Esophagus (tissue), 2 donors: ENCODE data around the gene XPNPEP1. TPM values are rescaled to one million over a fixed set of nuclear protein-coding genes. Genes with fewer than 3 reads are reported as not detected.

Experiments
- H3K27ac ChIP-seq, 2 donors: one replicate each; pipeline ENCODE4 v1.5.1; 2013; ENCODE audit warnings: low read depth in 2 of 2, mild to moderate bottlenecking in 2 of 2, inconsistent platforms in 1 of 2, low read length in 1 of 2, moderate library complexity in 1 of 2
- H3K27me3 ChIP-seq, 2 donors: one replicate each; pipeline ENCODE4 v1.6.1; 2013; ENCODE audit warnings: low read length in 2 of 2, control low read depth in 1 of 2, mild to moderate bottlenecking in 1 of 2; ENCODE audit not compliant: insufficient read depth in 2 of 2, control insufficient read depth in 1 of 2
- H3K36me3 ChIP-seq, 2 donors: one replicate each; pipeline ENCODE4 v1.6.1; 2013; ENCODE audit warnings: low read length in 1 of 2; ENCODE audit not compliant: control insufficient read depth in 2 of 2, insufficient read depth in 2 of 2
- H3K4me1 ChIP-seq, 2 donors: one replicate each; pipeline ENCODE4 v1.6.1; 2013; ENCODE audit warnings: low read length in 1 of 2; ENCODE audit not compliant: control insufficient read depth in 2 of 2, insufficient read depth in 2 of 2
- H3K4me3 ChIP-seq, 2 donors: one replicate each; pipeline ENCODE4 v1.5.1; 2013; ENCODE audit warnings: low read length in 2 of 2, mild to moderate bottlenecking in 2 of 2, low read depth in 1 of 2, moderate library complexity in 1 of 2
- H3K9me3 ChIP-seq, 2 donors: one replicate each; pipeline ENCODE4 v1.6.1; 2013; ENCODE audit warnings: mild to moderate bottlenecking in 2 of 2, low read depth in 1 of 2, low read length in 1 of 2, moderate library complexity in 1 of 2; ENCODE audit not compliant: control insufficient read depth in 2 of 2, insufficient read depth in 1 of 2
- WGBS, 2 donors: extraction: QIAGEN DNeasy Blood & Tissue Kit; methylation state at CpG; one replicate each; pipeline ENCODE4 v1.1.7; 2013; 5-methylcytosine and 5-hydroxymethylcytosine counted together
- polyA plus RNA-seq, 2 donors: library from polyadenylated mRNA; stranded (reverse); fragments of 200-250 nt; gene quantifications; one replicate each; pipeline ENCODE4 v1.2.3, GENCODE V29; 2013
- donor health status: healthy with polysubstance abuse.
- donor health status: Bipolar disorder and iron deficiency.

Gene XPNPEP1
- polyA plus RNA-seq, 2 donors = 11.3 to 29.3 TPM

DNA sequence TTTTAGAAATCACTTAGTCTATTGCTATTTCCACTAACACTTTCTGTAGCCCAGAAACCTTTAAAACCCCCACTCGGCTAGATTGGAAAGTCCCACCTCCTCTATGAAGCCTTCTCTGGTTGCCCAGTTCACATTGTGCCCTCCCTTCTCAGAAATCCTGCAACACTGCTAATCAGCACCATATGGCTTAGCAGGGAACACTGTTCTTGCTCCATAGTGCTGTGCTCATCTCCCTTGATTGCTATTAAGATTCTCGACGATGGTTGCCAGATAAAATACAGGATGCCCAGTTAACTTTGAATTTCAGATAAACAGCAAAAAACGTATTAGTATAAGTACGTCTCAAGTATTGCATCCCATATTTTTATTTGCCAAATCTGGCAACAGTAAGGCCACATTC lies 40.1 kb upstream of the XPNPEP1 start:
- Histone ChIP-seq H3K9me3 (no peaks in the 10 kb centered on the region), H3K4me3 (no peak overlapping the region), H3K27ac (no peak overlapping the region), H3K4me1 (no peaks in the 10 kb centered on the region), H3K36me3 (no peaks in the 10 kb centered on the region), H3K27me3 (no peaks in the 10 kb centered on the region)
- 77 to 80% methylated on average over 5 of the region's 5 CpGs for WGBS, 2 donors

DNA sequence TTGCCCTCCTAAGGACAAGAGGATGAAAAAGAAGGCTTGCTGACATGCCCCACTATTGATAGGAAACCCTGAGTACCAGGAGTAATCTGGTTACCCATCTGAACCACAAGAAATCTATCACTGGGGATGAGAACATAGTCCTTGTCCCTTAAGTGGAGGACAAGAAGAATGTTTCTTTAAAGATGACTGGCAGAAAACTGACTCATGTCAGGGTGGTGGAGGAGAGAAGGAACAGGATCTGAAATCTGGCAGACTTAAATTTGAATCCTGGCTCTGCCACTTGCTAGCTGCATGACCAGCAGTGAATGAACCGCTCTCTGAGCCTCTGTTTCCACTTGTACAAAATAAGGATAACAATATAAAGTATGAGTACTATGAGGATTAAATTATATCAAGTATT lies 38.9 kb upstream of the XPNPEP1 start:
- 71 to 76% methylated on average over 1 of the region's 1 CpG for WGBS, 2 donors
- Histone ChIP-seq H3K36me3 (no peaks in the 10 kb centered on the region), H3K27ac (no peak overlapping the region), H3K9me3 (no peaks in the 10 kb centered on the region), H3K27me3 (no peaks in the 10 kb centered on the region), H3K4me1 (peaks cover 0 to 2% of the 10 kb centered on the region in 2 donors), H3K4me3 (no peak overlapping the region)

DNA sequence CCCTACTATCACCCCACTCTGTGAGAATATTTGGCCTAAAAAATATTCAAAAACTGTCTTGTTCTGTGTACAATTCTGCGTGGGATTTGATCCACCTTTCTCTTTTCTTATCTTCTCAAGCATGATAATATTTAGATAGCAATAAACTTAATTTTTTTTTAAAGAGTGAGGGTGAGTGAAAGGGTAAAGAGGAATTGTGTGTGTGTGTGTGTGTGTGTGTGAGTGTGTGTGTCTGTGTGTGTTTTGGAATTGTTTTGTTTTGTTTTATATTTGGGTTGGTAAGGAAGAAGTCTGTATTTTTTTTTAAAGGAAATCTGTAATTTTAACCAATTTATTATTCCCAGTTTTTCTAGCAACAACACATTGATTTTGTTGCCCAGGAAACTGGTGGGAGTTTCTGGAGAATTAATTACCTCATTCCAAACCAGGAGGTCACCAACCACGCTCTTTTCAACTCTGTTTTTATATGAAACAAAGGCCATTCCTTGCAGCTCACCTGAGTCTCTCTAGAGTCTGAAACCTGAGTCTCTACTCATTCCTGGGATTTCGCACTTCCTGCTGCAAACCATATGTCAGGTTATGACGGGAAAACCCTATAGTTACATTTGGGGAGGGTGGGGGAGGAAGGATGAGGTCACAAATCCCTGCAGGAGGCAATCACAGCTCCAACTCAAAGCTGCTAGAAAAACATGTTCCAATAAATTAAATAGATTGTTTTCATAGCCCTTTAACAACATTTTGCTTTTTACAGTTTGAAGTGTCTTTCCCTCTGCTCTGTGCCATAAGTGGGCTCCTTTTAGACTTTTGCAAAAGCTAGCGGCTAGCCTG lies 38.1 kb upstream of the XPNPEP1 start:
- H3K27ac ChIP-seq = no peak overlapping the region

DNA sequence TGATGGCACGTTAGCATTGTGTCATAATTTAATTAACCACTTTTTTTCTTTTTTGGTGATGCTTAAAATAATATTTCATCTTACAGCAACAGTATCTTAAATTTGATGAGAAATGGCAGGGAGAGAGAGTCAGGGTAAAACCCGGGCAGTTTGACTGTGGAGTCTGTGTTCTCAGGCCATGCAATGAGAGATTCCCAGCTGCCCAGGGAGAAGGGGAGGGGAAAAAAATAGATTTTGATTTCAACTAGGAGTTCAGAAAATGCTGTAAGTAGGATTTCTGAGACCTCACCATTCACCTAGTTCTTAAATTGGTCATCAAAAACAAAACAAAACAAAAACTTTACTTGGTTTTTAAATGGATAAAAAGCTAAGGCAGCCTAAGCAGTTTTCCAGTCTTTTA lies 37.4 kb upstream of the XPNPEP1 start:
- peaks cover 0 to 2% of the 10 kb centered on the region in 2 donors for H3K4me1 ChIP-seq
- H3K36me3 ChIP-seq = no peaks in the 10 kb centered on the region
- H3K4me3 ChIP-seq = no peak overlapping the region
- no peak overlapping the region for H3K27ac ChIP-seq
- 78 to 79% methylated on average over 2 of the region's 2 CpGs for WGBS, 2 donors
- no peaks in the 10 kb centered on the region for H3K9me3 ChIP-seq
- H3K27me3 ChIP-seq = no peaks in the 10 kb centered on the region

More for the DNA sequence above, 38.1 kb upstream of the XPNPEP1 start:
- WGBS, 2 donors = 65 to 70% methylated on average over 5 of the region's 5 CpGs
- peaks cover 0 to 2% of the 10 kb centered on the region in 2 donors for H3K4me1 ChIP-seq
- H3K9me3 ChIP-seq = no peaks in the 10 kb centered on the region
- no peaks in the 10 kb centered on the region for H3K36me3 ChIP-seq
- no peak overlapping the region for H3K4me3 ChIP-seq
- no peaks in the 10 kb centered on the region for H3K27me3 ChIP-seq

DNA sequence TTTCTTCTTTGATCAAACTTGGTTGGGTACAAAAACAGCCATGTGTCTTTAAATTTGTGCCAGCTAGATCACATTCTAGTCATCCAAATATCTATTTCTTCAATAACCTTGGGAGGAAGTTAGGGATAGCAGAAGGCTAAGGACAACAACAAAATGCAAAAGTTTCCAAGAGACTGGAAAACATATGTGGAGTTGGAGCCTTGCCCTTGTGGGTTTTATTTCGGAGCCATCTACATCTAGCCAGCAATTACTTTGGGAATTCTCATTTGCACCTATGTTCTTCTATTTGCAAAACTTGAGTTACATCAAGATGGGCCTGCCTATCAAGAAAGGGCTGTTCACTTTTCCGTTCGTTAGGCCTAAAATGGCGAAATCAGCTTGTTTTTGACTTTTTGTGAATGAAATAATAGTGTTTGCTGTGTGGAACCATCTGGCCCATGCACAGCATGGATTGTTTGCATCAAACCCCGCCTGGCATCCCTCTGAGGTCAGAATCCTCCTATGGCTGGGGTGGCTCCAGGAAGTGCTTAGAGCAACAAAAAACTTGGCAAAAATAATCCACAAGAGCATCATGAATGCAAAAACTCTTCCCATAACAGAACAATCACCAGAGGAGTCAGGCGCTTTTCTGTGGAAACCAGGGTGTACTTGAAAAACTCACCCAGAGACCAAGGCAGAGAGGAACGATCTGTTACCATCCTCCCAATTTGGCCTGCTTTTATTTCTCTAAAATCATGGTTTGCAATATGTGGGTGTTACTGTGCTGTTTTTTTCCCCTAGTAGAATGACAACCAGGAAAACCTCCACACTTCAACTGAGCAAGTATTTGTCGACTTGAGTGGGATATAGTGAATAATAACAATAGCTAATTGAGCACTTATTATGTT lies 36.2 kb upstream of the XPNPEP1 start:
- Histone ChIP-seq H3K27me3 (no peaks in the 10 kb centered on the region), H3K4me1 (peaks cover 0 to 2% of the 10 kb centered on the region in 2 donors), H3K27ac (no peak overlapping the region), H3K9me3 (no peaks in the 10 kb centered on the region), H3K4me3 (no peak overlapping the region), H3K36me3 (no peaks in the 10 kb centered on the region)
- WGBS, 2 donors = 87 to 89% methylated on average over 8 of the region's 8 CpGs

DNA sequence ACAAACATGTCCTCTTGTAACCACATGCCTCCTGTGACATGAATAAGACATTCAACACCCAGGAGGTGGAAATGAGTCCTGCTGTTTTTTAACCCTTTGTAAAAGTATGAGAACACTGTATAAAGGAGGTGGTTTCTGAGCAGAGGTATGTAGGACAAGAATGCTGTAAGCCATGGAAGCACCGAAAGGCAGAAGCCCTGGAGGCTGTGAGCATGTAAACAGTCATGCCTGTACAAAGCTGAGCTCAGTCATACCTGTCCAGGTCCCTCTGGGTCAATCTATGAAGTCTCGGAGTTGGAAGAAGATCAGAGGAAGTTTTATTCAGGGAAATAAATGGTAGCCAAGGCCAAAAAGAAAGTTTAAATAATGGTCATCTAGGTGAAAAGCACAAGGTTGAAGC lies 34.7 kb upstream of the XPNPEP1 start:
- WGBS, 2 donors = 60 to 64% methylated on average over 2 of the region's 2 CpGs
- H3K27ac ChIP-seq = peak overlapping the region in 1 of 2 donors; percentile 28
- no peaks in the 10 kb centered on the region for H3K36me3 ChIP-seq

DNA sequence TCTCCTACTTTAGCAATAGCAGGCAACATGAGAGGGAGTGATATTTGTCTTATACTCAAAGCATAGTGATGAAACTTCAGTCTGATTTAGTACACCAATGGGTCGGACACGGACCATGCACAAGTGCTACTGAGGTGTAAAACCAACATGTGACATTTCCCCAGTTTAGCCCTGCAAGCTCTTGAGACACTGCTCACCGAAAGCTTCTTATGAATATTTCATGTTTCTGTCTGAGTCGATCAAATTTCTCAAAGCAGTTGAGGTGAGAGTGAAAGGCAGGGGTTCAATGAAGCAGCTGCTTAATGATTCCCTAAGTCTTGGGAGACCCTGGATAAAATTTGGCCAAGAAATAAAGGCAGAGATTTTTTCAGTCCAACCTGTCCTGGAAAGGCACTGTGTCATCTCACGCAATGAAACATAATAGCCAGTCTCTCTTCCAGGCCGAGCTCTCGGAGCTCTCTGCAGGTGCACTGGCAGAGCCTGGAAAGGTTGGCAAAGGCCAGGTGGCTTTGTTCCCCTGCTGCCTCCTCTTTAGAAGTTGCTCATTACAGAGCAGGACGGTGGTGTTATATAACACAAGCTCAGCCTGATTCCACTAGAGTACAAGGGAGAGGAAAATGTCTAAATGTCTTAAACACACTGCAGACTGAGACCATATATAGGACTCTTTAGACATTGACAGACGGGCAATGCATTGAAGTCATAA lies 33.9 kb upstream of the XPNPEP1 start:
- H3K9me3 ChIP-seq = no peaks in the 10 kb centered on the region
- H3K27me3 ChIP-seq = no peaks in the 10 kb centered on the region
- H3K4me1 ChIP-seq = peaks cover 0 to 2% of the 10 kb centered on the region in 2 donors
- no peaks in the 10 kb centered on the region for H3K36me3 ChIP-seq
- H3K4me3 ChIP-seq = no peak overlapping the region
- 69 to 70% methylated on average over 9 of the region's 9 CpGs for WGBS, 2 donors
- no peak overlapping the region for H3K27ac ChIP-seq

More for the DNA sequence above, 34.7 kb upstream of the XPNPEP1 start:
- no peaks in the 10 kb centered on the region for H3K9me3 ChIP-seq
- H3K4me1 ChIP-seq = peaks cover 0 to 2% of the 10 kb centered on the region in 2 donors
- H3K27me3 ChIP-seq = no peaks in the 10 kb centered on the region
- no peak overlapping the region for H3K4me3 ChIP-seq

DNA sequence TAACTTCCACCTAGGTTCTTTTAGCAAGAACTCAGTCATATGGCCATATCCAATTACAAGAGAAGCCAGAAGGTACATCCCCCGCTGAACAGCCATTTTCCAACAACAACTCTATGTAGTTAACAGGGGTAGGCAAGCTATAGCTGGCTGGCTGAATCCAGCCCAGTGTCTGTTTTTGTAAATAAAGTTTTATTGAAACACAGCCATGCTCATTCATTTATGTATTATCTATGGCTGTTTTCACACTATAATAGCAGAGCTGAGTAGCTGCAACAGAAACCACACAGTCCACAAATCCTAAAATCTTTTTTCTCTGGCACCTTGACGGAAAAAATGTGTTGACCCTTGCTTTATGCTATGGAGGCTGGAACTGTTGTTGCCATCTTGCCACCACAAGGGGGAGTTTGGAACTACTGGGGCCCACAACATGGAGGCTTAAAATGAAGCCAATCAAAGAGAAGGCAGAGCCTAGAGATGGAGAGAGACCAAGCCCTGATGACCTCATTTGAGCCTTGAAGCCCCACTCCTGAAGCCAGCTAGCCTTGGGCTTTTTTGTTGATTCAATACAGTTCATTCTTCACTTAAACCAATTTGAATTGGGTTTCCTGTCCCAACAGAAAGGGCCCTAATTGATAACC lies 33.3 kb upstream of the XPNPEP1 start:
- H3K36me3 ChIP-seq = no peaks in the 10 kb centered on the region
- no peaks in the 10 kb centered on the region for H3K27me3 ChIP-seq
- no peak overlapping the region for H3K4me3 ChIP-seq
- no peaks in the 10 kb centered on the region for H3K9me3 ChIP-seq
- WGBS, 2 donors = 92 to 96% methylated on average over 2 of the region's 2 CpGs
- peaks cover 0 to 2% of the 10 kb centered on the region in 2 donors for H3K4me1 ChIP-seq
- H3K27ac ChIP-seq = no peak overlapping the region

DNA sequence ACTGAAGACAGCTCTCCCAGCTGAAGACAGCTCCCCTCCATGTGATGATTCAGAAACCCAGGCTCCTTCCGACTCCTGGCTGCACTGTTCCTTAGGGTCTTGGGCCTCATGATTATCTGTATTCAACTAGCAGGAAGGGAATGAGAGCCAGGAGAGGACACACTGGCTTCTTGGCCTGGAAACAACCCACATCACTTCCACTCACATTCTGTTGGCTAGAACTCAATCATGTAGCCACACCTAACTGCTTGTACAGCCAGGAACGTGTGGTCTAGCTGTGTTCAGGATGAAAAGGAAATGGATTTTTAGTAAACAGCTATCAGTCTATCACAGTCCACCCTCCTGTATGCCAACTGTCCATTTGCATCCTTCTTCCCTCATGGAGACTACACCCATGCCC lies 30.5 kb upstream of the XPNPEP1 start:
- Histone ChIP-seq H3K36me3 (no peaks in the 10 kb centered on the region), H3K9me3 (no peaks in the 10 kb centered on the region), H3K27me3 (no peaks in the 10 kb centered on the region), H3K27ac (no peak overlapping the region), H3K4me1 (peaks cover 0 to 2% of the 10 kb centered on the region in 2 donors), H3K4me3 (no peak overlapping the region)
- 32 to 52% methylated on average over 2 of the region's 2 CpGs for WGBS, 2 donors
